Hippocampal formation (tissue), 2 donors: ENCODE data around the gene PLA2G6.
A peak's percentile ranks its signal among the peaks of the same experiment; 100 is the strongest.
"Not testable (repeated sequence)": the region's sequence is repeated elsewhere in the genome, so short reads cannot be mapped to it uniquely, and the experiment has no call there.

Experiments
- DNase-seq, 2 donors: peaks; one replicate each; lab custom pipeline; 2025; lab: John Stamatoyannopoulos, UW

PLA2G6 gene

DNA sequence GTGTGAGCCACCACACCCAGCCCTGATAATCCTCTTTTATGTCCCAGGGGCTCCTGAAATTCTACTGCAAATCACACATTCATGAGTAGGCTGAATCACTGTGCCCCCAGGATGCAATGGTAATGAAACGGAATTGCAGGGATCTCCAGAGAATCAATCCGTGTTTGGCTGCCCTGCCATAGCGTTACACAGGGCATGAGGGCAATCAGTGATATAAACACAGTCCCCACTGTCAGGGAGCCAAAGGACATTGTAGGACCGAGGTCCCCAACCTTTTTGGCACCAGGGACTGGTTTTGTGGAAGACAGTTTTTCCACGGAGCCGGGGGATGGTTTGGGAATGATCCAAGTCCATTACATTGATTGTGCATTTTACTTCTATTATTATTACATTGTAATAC, 9.0 kb upstream of the PLA2G6 start:
- DNase-seq = no peak

DNA sequence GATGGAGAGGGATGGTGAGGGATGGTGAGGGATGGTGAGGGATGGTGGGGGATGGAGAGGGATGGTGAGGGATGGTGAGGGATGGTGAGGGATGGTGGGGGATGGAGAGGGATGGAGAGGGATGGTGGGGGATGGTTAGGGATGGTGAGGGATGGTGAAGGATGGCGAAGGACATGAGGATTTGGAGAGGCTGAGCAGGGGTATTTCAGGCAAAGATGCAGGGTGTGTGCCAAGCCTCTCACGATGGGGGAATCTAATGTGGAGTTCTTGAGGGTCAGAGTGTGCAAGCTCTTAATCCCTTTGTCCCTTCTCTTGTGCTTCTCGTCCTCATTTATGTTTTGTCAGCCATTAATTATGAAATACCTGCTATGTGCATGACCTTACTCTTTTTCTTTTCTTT, 7.5 kb upstream of the PLA2G6 start:
- DNase-seq = no peak

DNA sequence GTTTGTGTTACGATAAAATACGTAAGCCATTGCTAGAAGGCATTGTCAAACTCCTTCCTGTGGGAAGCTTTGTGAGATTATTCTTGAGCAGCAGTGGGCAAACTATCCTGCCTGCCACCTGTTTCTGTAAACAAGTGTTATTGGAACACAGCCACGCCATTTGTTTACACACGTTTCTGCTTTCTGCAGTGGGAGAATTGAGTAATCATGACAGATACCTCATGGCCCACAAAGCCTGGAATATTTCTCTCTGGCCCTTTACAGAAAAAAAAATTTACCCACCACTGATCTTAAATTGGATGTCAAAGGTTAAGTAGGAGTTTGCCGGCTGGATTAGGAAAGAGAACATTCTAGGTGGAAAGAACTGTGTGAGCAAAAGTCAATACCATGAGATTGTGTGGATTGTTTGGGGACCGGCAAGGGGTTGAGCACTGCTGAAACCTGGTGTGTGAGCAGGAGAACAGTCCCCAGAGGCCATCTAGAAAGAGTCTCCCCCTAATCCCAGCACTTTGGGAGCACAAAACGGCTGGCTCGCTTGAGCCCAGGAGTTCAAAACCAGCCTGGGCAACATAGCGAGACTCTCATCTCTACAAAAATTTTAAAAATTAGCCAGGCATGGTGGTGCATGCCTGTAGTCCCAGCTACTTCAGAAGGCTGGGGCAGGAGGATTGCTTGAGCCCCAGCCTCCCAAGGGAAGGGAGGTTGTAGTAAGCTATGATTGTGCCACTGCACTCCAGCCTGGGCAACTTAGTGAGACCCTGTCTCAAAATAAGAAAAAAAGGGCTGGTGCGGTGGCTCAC, 6.0 kb upstream of the PLA2G6 start:
- no peak for DNase-seq

DNA sequence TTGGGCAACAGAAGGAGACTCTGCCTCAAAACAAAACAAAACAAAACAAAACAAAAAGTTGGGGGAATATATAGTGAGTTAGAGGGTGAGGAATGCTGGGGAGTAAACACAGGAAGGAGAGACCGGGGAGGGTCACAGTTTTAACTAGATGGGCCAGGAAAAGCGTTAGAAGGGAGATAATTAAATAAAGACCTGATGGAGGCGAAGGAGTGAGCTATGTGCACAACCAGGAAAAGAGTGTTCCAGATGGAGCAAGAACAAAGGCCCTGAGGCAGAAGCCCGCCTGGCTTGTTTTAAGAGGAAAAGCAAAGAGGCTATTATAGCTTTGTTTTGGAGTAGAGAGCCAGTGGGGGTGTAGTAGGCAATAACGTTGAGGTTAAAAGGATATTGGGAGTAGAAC, 4.8 kb upstream of the PLA2G6 start:
- no peak for DNase-seq

DNA sequence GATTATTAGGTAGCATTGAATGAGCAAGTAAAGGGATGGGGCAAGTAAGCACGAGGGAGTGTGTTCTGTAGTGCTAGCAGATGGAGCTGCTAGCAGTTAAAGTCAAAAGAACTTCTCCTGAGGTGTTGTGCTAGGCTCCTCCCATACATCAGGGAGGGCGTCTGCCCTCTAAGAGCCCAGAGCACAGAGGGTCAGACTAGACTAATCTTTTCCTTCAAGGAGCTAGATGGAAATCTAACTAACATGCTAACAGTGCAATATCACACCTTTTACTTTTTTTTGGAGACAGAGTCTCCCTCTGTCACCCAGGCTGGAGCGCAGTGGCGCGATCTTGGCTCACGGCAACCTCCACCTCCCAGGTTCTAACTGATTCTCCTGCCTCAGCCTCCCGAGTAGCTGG, 3.2 kb upstream of the PLA2G6 start:
- no peak for DNase-seq

DNA sequence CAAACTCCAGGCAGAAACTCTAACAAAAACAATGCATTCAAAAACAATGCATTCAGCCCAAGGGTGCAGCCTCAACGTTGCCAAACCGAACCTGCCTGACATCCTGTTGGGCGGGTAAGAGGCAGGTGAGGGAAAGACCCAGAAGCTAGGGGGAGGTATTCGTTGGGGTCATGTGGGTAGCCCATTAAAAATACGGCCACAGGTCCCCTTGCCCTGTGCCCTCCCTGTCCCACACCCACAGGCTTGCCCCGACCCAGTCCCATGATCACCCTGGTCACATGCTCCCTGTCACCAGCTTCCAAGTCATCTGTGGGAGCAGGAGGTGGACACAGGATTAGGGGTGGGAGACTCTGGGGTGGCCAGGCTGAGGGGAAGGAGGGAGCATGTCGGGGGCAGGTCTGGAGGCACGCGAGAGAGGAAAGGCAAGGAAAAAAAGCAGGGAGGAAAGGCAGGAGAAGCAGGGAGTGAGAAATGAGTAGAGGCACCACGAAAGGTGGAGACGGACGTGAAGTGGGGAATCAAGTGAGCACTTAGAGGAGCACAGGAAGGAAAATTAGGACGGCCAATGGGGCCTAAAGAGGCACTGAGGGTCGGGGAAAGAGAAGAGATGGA, 683 bp downstream of the PLA2G6 start:
- peak in 1 of 2 donors; percentile 60 for DNase-seq

DNA sequence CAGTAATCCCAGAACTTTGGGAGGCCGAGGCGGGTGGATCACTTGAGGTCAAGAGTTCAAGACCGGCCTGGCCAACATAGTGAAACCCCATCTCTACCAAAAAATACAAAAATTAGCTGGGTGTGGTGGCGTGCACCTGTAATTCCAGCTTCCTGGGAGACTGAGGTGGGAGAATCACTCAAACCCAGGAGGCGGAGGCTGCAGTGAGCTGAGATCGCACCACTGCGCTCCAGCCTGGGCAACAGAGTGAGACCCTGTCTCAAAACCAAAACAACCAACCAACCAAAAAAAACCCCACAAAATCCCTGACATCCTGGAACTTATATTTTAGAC, 3.1 kb downstream of the PLA2G6 start:
- DNase-seq = not testable (repeated sequence)

DNA sequence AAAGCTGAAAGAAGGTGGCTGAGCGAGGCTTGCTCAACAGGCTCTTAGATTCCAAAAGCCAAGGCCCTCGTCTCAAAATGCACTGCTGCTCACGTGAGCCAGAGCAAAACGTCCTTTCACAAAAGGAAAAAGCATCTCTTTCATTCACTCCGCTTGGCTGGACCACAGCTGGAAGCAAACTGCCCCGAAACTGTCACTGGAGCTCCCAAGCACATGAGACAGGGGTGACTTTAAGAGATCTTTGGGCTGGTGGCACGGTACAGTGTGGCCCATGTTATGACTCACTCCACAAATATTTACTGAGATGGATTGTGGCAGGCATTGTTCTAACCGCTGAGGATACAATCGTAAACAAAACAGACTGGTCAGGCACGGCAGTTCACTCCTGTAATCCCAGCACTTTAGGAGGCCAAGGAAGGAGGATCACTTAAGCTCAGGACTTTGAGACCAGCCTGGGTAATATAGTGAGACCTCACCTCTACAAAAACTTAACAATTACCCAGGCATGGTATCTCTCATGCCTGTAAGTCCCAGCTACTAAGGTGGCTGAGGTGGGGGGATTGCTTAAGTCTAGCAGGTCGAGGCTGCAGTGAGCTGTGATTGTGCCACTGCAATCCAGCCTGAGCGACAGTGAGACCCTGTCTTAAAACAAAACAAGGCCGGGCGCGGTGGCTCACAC, 3.6 kb downstream of the PLA2G6 start:
- DNase-seq = peak; percentile 13 to 38

DNA sequence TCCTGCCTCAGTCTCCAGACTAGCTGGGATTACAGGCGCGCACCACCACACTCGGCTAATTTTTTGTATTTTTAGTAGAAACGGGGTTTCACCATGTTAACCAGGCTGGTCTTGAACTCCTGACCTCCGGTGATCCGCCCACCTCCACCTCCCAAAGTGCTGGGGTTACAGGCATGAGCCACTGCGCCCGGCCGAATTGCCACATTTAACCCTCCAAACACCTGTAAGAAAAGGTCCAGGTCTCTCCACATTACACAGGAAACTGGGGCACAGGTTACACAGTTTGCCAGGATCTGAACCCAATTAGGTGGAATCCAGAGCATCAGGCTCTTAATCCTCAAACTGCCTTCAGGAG, 4.1 kb downstream of the PLA2G6 start:
- DNase-seq = not testable (repeated sequence)

DNA sequence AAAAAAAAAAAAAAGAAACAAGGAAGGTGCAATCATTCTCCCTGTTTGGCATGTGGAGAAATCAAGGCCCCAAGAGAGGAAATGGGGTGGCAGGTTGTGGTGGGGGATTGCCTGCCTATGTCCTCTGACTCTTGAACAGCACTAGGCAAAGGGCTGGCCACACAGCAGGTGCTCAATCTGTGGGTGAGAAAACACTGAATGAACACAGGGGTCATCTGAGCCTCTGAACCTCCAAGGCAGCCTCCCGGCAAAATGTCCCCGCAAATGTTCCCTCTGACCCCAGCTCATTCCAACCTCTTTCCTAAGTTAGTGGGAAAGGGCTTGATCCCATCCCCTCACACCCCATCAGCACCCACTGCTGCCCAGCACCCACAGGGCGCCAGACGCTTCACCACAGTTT, 4.6 kb downstream of the PLA2G6 start:
- DNase-seq = no peak

DNA sequence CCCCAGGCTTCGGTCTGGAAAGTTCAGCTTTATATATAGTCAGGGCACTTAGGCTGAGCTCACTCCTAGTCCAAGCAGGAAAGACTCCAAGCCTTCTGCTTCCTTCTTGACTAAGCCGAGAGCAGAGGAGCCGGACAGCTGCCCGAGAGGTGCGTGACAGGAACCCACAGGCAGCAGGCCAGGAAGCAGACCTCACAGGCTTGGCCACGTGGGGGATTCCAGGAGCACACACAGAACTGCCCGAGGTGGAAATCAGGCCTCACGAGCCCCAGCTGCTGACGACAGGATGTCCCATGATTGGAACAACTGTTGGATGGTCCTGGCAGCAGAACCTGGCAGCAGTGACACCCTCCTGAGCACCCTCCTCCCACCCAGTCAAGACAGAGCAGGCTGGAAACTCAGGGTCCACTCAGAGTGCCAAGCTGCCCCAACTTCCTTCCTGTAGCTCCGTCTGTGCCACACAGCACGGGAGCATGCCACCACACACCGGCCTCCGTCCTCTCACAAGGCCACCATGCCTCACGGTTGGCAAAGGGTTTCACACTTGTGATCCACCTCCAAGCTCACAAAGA, 5.4 kb downstream of the PLA2G6 start:
- peak in 1 of 2 donors; percentile 14 for DNase-seq

DNA sequence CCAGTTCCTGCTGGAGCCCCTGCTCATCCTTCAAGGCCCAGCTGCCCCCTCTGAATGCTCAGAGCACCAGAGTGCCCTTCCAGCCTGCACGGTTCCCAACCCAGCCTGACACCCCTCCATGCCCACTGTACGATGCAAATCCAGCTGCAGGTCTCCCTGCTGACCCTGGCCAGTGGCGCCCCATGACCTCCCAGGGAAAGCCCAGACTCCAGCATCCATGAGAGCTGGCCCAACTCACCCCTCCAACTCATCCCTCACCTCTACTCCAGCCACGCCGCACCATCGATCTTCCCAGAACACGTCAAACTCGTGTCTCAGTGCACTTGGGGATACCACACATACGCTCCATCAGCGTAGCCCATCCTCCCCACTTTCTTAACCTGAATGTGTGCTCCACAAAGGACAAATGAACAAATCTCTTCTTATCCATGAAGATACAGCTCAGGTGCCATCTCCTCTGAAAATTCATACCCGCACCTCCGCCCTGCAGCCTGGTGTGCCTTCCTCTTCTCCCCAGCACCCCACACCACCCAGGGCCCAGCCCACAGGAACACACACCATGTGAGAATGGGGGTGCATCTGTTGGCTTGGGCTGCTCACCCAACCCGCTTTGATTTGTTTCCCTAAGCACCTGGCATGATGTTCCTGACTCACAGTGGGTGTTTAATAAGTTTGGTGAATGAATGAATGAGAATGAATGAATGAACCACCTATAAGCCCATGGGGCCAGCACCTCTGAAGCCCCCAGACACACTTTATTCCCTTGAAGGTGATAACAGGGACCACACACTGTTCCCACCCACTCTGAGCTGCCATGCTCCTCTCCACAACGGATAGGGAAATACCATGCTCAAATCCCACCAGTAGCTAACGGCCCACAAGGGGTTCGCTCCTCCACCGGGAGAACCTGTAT, 6.2 kb downstream of the PLA2G6 start:
- DNase-seq = no peak

DNA sequence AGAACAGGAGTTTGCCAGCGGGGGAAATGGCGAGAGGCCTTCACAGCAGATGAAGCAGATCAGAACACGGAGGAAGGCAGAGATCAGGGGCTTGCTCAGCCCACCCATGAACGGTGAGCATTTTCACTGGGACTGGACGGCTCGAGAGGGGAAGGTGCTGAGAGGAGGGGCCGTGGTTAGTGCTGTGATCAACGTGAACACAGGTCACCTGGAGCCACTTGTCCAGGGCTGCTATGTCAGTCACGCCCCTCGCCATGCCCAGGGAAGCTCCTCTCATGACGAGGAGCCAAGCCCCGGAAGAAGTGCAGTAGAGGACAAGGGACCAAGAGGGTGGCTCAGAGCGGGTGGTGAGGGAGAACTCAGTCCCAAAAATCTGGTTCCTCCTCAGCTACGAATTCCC, 7.0 kb downstream of the PLA2G6 start:
- DNase-seq = no peak

DNA sequence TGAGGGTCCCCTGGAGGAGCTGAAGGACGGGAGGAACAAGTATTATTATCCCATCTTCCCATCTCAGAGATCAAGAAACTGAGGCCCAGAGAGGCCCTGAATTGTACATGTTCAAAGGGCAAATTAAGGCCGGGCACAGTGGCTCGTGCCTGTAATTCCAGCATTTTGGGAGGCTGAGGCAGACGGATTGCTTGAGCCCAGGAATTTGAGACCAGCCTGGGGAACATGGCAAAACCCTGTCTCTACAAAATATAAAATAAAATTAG, 8.1 kb downstream of the PLA2G6 start:
- no peak for DNase-seq

DNA sequence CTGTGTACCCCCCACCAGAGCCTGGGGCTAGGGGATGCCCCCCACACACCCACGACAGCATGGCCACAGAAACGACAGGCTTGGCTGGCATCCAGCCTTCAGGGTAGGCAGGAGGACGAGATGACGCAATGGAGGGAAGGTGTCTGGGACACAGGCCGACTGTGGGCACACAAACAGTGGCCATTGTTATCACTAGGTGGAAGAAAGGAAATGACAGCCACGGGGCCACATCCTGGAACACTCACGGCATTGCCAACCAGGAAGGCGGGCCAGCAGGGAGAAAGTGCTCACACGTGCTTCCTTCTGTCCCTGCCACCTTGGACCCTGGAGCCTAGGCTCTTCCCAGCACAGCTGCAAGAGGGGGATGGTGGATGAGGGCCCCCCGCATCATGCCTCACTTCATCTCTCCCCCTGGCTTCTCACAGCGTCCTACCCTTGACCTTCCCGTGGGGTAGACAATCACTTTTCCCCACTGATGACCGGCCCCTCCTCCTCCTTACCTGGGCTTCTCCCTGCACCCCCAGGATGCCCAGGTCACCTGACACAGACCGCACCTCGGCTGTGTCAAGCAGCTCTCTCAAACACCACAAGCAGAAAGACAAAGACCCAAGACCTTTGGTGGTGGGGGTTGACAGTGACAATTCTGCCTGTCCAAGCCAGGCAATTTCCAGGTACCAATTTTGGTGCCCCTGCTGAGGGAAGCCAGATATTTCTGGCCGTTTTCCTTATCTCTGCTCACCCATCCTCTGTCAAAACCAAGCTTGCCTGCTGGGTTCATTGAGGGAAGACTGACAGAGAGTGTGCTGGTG, 8.6 kb downstream of the PLA2G6 start:
- DNase-seq = no peak

DNA sequence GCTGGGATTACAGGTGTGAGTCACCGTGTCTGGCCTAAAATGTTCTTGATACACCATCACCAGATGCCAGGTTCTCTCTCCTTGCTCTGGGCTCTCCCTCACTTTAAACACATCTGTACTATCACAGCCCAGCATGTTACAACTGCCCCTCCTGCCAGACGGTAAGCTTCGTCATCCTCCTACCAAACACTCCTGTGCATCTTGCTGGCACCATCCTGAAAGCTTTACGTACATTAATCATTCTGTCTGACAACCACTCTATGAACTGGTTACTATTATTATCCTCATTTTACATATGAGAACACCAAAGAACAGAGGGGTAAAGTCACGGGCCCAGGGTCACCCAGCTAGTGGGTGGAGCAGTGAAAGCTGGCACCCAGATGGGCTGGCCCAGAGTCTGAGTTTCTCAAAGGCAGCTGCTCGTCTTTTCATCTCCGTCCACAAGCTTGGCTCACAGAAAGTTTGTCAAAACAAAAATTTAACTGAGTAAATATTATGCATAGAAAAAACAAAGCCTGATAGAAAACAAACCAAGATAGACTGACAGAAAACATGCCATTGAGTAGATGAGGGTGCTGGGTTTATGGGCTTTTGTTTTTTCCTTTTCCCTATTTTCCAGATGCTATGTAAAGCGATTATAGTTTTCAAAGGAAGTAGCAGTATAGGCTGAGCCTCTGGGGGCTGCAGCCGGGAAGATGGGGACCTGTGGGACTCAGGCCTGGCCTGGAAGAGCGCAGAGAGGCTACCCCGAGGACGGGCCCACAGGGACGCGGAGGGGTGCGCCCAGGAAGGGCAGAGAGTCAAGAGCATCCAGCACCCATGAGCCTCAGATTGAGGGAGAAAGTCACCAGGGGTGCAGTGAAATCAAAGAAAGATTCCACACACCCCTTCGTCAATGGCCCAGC, 9.5 kb downstream of the PLA2G6 start:
- no peak for DNase-seq

DNA sequence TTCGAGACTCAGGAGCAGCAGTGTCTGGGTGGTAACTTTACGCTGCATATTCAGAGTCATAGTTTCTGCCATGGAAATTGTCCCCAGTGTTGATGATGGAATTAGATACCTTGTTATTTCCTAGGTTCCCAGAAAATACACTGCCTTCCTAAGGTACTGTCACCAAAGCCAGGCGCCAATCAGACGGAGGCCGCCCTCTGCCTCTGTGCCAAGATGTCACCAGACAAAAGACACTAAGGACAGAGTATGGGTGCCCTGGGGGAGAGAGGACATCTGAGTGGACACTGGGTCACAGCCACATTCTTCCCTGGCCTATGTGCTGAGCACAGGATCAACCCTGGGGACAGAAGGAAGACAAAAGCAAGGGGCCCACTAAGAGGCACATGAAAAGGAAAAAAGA, 11.2 kb downstream of the PLA2G6 start:
- DNase-seq = no peak

DNA sequence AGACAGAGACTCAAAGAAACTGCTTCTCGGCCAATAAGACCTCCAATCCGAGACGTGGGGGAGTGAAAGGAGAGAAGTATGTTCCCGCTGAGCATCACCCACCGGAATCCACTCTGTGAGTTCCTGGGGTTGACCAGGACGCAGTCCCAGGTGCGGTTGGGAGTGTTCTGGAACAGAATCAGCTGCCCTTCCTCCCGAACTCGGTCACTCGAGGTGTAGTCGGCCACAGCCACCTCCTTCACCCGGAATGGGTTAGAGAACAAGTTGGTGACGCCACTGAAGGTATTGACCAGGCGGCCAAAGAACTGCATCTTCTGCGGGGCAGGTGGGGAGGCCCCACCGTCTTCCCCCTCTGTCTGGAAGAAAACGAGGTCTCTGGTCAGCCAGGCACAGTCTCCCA, 12.5 kb downstream of the PLA2G6 start:
- DNase-seq = no peak

DNA sequence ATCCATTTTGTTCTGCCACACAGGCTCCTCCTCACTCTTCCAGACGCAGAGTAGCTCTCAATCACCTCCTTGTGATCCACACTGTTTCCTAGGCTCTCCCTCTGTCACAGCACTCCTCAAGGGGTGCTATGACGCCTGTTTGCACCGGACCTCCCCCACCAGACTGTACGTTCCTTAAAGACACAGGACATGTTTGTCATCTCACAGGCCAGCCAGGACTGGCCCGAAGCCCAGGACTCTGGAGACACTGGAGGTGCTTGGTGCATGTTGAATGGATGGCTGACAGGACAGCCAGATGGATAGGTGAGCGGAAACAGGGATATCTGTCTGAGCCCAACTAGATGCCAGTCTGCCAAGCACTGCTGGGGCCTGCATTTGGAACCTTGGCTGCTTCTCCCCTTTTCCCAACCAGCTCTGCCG, 13.6 kb downstream of the PLA2G6 start:
- DNase-seq = no peak

DNA sequence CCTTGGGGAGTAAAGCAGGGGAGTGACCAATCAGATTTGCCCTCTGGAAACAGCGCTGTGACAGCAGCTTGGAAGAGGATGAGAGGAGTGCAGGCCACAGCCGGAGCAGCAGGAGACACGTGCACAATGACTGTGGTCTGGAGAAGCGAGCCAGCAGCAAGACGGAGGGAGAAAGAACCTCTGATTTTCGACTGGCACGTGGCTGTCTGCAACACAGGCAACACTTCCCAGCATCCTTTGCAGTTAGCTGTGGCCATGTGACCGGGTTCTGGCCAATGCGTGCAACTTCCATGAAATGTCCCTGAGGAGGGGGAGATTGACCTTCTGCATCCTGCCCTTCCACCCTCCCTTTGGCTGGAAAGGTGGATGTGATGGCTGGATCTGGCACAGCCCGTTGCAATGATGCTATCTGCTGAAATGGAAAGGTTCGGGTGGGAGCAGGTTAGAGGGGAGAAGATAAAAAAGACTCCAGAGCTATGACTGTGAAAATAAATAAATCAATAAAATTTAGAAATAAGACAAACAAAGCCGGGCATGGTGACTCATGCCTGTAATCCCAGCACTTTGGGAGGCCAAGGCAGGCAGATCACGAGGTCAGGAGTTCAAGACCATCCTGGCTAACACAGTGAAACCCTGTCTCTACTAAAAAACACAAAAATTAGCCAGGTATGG, 15.6 kb downstream of the PLA2G6 start:
- DNase-seq = no peak
